Common myeloid progenitor, CD34-positive (primary cell): Measurements from ENCODE around the gene AREG. TPM values are rescaled to one million over a fixed set of nuclear protein-coding genes. Genes with fewer than 3 reads are reported as not detected.
"Not testable (repeated sequence)": the region's sequence is repeated elsewhere in the genome, so short reads cannot be mapped to it uniquely, and the experiment has no call there.

ENCODE experiments used
- CTCF ChIA-PET: fragments of 350-600 bp; sonication (Branson Sonifier 250); formaldehyde crosslinking; loops from one replicate; lab custom pipeline; 2021; ENCODE audit warnings: antibody characterized with exemption; lab: Charles Lee
- POLR2A ChIA-PET: fragments of 350-600 bp; sonication (Branson Sonifier 250); formaldehyde crosslinking; loops from one replicate; lab custom pipeline; 2021; ENCODE audit warnings: antibody characterized with exemption; lab: Charles Lee
- DNase-seq, 3 donors: peaks; one replicate each; pipeline versions ENCODE4 v3.0.0 to v3.0.0-alpha.2; 2013
- H3K27ac ChIP-seq, 2 experiments: 1 replicate in 1 of 2; 2 replicates in 1 of 2; pipeline ENCODE4 v1.7.0; 2013; ENCODE audit warnings: inconsistent platforms in 2 of 2, low read length in 2 of 2, mild to moderate bottlenecking in 2 of 2, low read depth in 1 of 2, moderate library complexity in 1 of 2; ENCODE audit not compliant: severe bottlenecking in 2 of 2, insufficient read depth in 1 of 2, poor library complexity in 1 of 2
- H3K27me3 ChIP-seq, 5 experiments: replicated peaks in 2 of 5; 1 replicate in 3 of 5; 2 replicates in 2 of 5; pipeline versions ENCODE4 v1.6.1 to v1.7.0; 2013; ENCODE audit warnings: low read length in 4 of 5, mild to moderate bottlenecking in 2 of 5, moderate library complexity in 2 of 5, inconsistent platforms in 1 of 5; ENCODE audit not compliant: insufficient read depth in 5 of 5, control insufficient read depth in 4 of 5
- H3K36me3 ChIP-seq, 4 experiments: 1 replicate in 2 of 4; 2 replicates in 2 of 4; pipeline versions ENCODE4 v1.6.1 to v1.7.0; 2013; ENCODE audit warnings: low read length in 3 of 4, control low read depth in 1 of 4, mild to moderate bottlenecking in 1 of 4; ENCODE audit not compliant: control insufficient read depth in 4 of 4, insufficient read depth in 4 of 4
- H3K4me1 ChIP-seq, 4 experiments: 1 replicate in 3 of 4; 2 replicates in 1 of 4; pipeline versions ENCODE4 v1.6.1 to v1.7.1; 2013; ENCODE audit warnings: low read length in 3 of 4, mild to moderate bottlenecking in 3 of 4, control low read depth in 1 of 4, inconsistent platforms in 1 of 4, moderate library complexity in 1 of 4; ENCODE audit not compliant: control insufficient read depth in 4 of 4, insufficient read depth in 4 of 4; ENCODE audit errors: control extremely low read depth in 1 of 4
- H3K4me3 ChIP-seq, 7 experiments: 1 replicate in 4 of 7; 2 replicates in 3 of 7; pipeline versions ENCODE4 v1.5.1 to v1.7.0; 2013; ENCODE audit warnings: mild to moderate bottlenecking in 7 of 7, low read length in 6 of 7, moderate library complexity in 6 of 7, inconsistent platforms in 2 of 7, low read depth in 2 of 7, control low read depth in 1 of 7; ENCODE audit not compliant: insufficient read depth in 4 of 7, control insufficient read depth in 1 of 7; ENCODE audit errors: extremely low read depth in 1 of 7
- H3K9me3 ChIP-seq, 5 experiments: 1 replicate in 4 of 5; 2 replicates in 1 of 5; pipeline versions ENCODE4 v1.6.1 to v1.7.1; 2013; ENCODE audit warnings: low read length in 4 of 5, mild to moderate bottlenecking in 2 of 5, inconsistent platforms in 1 of 5, low read depth in 1 of 5, moderate library complexity in 1 of 5; ENCODE audit not compliant: control insufficient read depth in 4 of 5, insufficient read depth in 2 of 5; ENCODE audit errors: control extremely low read depth in 1 of 5
- WGBS: methylation state at CpG from one replicate; pipeline ENCODE4 v1.1.5; 2013; ENCODE audit not compliant: insufficient coverage; 5-methylcytosine and 5-hydroxymethylcytosine counted together
- polyA plus RNA-seq: library from polyadenylated mRNA; unstranded; fragments of 120-200 nt; gene quantifications from one replicate; pipeline ENCODE4 v1.2.1, GENCODE V29; 2013

Gene AREG
- polyA plus RNA-seq, result 10.6 TPM

DNA sequence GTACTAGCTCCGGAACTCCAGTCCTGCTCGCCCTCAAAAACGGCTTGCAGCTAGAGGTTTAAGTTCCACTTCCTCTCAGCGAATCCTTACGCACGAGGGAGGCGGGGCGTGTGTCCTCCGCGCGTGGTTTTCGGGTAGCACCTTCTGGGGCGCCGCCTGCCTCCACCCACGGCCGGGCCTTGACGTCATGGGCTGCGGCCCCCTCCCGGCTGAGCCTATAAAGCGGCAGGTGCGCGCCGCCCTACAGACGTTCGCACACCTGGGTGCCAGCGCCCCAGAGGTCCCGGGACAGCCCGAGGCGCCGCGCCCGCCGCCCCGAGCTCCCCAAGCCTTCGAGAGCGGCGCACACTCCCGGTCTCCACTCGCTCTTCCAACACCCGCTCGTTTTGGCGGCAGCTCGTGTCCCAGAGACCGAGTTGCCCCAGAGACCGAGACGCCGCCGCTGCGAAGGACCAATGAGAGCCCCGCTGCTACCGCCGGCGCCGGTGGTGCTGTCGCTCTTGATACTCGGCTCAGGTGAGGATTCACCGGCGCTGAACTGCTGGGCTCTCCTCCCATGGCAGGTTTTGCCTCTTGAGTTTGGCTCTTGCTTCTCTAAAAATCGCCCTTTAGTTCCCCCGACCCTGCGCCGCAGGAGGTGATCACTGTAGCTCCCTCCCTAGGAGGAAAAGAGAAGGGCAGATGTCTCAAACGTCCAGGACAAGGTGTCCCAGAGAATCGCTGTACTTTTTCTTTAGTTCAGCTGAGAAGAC is at the start of gene AREG:
TSS of gene AREG (plus strand) at position 246 of the 752 bp plus-strand sequence. CDS start at position 456, 210 bp downstream.
- CTCF ChIA-PET, result interaction anchor here (0.6 to 3.7 kb wide), 19 partner anchors 8 to 178 kb away, joined by 3 to 35 read pairs (median 5); no protein-coding TSS in a partner anchor
- peak within 1 kb of the TSS; percentile 70 to 91 (median 80) for H3K4me3 ChIP-seq
- POLR2A ChIA-PET, result interaction anchor here (0.7 kb wide), 1 partner anchor 9 kb away, joined by 3 read pairs; no protein-coding TSS in a partner anchor
- H3K4me1 ChIP-seq, result peaks cover 8 to 12% (median 9%) of the 10 kb centered on the region in 4 experiments
- peak within 1 kb of the TSS in 1 of 2 experiments; percentile 80 for H3K27ac ChIP-seq
- DNase-seq, result peak; percentile 91 to 94 (median 92)
- H3K36me3 ChIP-seq, result peaks cover 0 to 3% (median 0%) of the 10 kb centered on the region in 4 experiments
- under 1% methylated on average over 63 of the region's 64 CpGs for WGBS
- no peaks in the 10 kb centered on the region for H3K27me3 ChIP-seq
- H3K9me3 ChIP-seq, result no peaks in the 10 kb centered on the region

DNA sequence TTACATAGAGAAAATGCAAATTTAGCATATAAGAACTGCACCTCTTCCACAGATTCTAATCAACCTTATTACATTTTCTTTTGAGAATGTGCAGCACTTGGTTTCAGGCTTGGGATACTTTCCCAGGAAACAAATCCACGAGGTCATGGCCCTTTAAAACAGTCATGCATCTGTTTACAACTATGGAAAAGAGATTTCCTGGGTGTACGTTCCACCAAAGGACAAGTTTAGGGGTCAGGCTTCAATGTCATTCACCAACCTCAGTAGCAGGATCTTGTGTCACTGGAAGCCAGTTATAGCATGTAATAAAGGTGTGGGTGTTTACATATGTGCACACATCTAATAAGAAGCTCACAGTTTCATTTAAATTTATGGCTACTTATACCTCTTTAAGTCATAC is 49.3 kb upstream of the AREG start:
- Histone ChIP-seq H3K4me1 (peaks cover 0 to 6% (median 0%) of the 10 kb centered on the region in 4 experiments), H3K4me3 (no peak overlapping the region), H3K9me3 (peaks cover 0 to 8% (median 0%) of the 10 kb centered on the region in 5 experiments), H3K27ac (no peak overlapping the region), H3K36me3 (no peaks in the 10 kb centered on the region), H3K27me3 (no peaks in the 10 kb centered on the region)
- POLR2A ChIA-PET, result no interaction called here
- no peak for DNase-seq
- CTCF ChIA-PET, result interaction anchor here (0.8 to 1.2 kb wide), 2 partner anchors 8 to 51 kb away, joined by 3 read pairs; no protein-coding TSS in a partner anchor
- WGBS, result 100% methylated on average over 1 of the region's 2 CpGs

GRCh38 chr4:74397748-74398426 is 47.0 kb upstream of the AREG start:
- H3K27me3 ChIP-seq, result no peaks in the 10 kb centered on the region
- H3K27ac ChIP-seq, result peak overlapping the region; percentile 83 to 90
- DNase-seq, result peak; percentile 54 to 74 (median 68)
- H3K9me3 ChIP-seq, result peaks cover 0 to 8% (median 0%) of the 10 kb centered on the region in 5 experiments
- no peaks in the 10 kb centered on the region for H3K36me3 ChIP-seq
- WGBS, result 27% methylated on average over 4 of the region's 6 CpGs
- POLR2A ChIA-PET, result interaction anchor here (0.5 to 0.6 kb wide), 2 partner anchors 10 to 917 kb away, joined by 3 to 10 read pairs; no protein-coding TSS in a partner anchor
- H3K4me1 ChIP-seq, result peaks cover 0 to 11% (median 0%) of the 10 kb centered on the region in 4 experiments
- peak overlapping the region; percentile 43 to 84 (median 73) for H3K4me3 ChIP-seq
- CTCF ChIA-PET, result interaction anchor here (0.8 to 3.0 kb wide), 4 partner anchors 13 to 136 kb away, joined by 3 to 8 read pairs (median 4); no protein-coding TSS in a partner anchor

DNA sequence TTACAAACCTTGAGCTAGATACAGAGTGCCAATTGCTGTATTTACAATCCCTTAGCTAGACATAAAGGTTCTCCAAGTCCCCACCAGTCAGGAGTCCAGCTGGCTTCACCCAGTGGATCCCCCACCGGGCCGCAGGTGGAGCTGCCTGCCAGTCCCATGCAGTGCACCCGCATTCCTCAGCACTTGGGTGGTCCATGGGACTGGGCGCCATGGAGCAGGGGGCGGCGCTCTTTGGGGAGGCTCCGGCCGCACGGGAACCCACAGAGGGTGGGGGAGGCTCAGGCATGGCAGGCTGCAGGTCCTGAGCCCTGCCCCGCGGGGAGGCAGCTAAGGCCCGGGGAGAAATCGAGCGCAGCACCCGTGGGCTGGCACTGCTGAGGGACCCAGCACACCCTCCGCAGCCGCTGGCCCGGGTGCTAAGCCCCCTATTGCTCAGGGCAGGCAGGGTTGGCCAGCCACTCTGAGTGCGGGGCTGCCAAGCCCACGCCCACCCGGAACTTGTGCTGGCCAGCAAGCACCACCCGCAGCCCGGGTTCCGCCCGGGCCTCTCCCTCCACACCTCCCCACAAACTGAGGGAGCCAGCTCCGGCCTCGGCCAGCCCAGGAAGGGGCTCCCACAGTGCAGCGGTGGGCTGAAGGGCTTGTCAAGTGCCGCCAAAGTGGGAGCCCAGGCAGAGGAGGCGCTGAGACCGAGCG is 45.9 kb upstream of the AREG start:
- Histone ChIP-seq H3K4me3 (peak overlapping the region in 2 of 7 experiments; percentile 73 to 78), H3K4me1 (peaks cover 0 to 17% (median 3%) of the 10 kb centered on the region in 4 experiments)
- CTCF ChIA-PET, result interaction anchor here (1.0 to 3.0 kb wide), 5 partner anchors 14 to 135 kb away, joined by 3 to 8 read pairs (median 4); no protein-coding TSS in a partner anchor
- H3K27me3 ChIP-seq, H3K36me3 ChIP-seq, H3K27ac ChIP-seq, DNase-seq, POLR2A ChIA-PET, H3K9me3 ChIP-seq: not testable (repeated sequence)
- WGBS, result 96% methylated on average over 24 of the region's 32 CpGs

DNA sequence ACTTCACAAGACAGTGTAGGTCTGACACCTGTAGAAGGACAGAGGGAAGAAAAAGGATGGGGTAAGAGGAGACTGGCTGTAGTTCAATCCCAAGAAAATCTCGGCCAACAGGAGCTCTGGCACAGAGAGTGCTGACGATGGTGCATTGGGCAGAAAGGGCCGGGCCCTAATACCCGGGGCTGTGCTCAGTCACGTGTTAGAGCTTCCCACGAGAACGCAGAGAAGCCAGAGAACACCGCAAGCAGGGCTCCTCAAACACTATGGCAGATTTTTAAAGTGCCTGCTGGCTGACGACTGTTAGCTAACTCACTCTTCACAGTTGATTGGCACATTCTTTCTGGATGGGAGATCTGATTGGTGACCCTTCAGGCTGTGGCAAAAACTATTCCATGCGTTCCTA is 44.5 kb upstream of the AREG start:
- no peaks in the 10 kb centered on the region for H3K36me3 ChIP-seq
- ChIA-PET CTCF (interaction anchor here (1.5 to 2.6 kb wide), 6 partner anchors 10 to 132 kb away, joined by 4 to 10 read pairs (median 6); partner anchors contain the start of gene AREG), POLR2A (interaction anchor here (0.6 kb wide), 2 partner anchors 23 to 35 kb away, joined by 3 to 4 read pairs; no protein-coding TSS in a partner anchor)
- H3K4me3 ChIP-seq, result no peak overlapping the region
- H3K9me3 ChIP-seq, result peaks cover 0 to 8% (median 0%) of the 10 kb centered on the region in 5 experiments
- H3K27me3 ChIP-seq, result no peaks in the 10 kb centered on the region
- H3K4me1 ChIP-seq, result peaks cover 0 to 15% (median 3%) of the 10 kb centered on the region in 4 experiments
- H3K27ac ChIP-seq, result no peak overlapping the region
- 99% methylated on average over 9 of the region's 10 CpGs for WGBS
- no peak for DNase-seq

GRCh38 chr4:74402692-74403456 is 42.1 kb upstream of the AREG start:
- 78% methylated on average over 3 of the region's 5 CpGs for WGBS
- peak in 2 of 3 donors; percentile 58 to 68 for DNase-seq
- POLR2A ChIA-PET, result no interaction called here
- CTCF ChIA-PET, result interaction anchor here (1.5 kb wide), 1 partner anchor 220 kb away, joined by 5 read pairs; no protein-coding TSS in a partner anchor
- no peak overlapping the region for H3K4me3 ChIP-seq
- no peaks in the 10 kb centered on the region for H3K36me3 ChIP-seq
- no peaks in the 10 kb centered on the region for H3K27me3 ChIP-seq
- peaks cover 0 to 11% (median 3%) of the 10 kb centered on the region in 4 experiments for H3K4me1 ChIP-seq
- H3K9me3 ChIP-seq, result peaks cover 0 to 8% (median 0%) of the 10 kb centered on the region in 5 experiments
- H3K27ac ChIP-seq, result no peak overlapping the region
